SU-DHL-6 (cell line): ENCODE measurements around the gene C21orf58.

Experiments used
- EZH2phosphoT487 ChIP-seq: fragments of 200-600 bp; sonication (generic), shearing (Covaris generic); conservative IDR thresholded peaks from 2 replicates; pipeline ENCODE4 v1.6.1; 2018; ENCODE audit warnings: mild to moderate bottlenecking, antibody characterized with exemption, low read length, moderate library complexity, mixed read lengths
- TF ChIP-seq, protein P1 (sequence below): fragments of 200-600 bp; sonication (generic); IDR thresholded peaks from one replicate; pipeline ENCODE4 v1.5.1; 2017; ENCODE audit warnings: antibody characterized with exemption, mild to moderate bottlenecking, low read length, moderate library complexity; ENCODE audit not compliant: insufficient read depth, poor library complexity, severe bottlenecking

- TF ChIP-seq, protein P1, sequence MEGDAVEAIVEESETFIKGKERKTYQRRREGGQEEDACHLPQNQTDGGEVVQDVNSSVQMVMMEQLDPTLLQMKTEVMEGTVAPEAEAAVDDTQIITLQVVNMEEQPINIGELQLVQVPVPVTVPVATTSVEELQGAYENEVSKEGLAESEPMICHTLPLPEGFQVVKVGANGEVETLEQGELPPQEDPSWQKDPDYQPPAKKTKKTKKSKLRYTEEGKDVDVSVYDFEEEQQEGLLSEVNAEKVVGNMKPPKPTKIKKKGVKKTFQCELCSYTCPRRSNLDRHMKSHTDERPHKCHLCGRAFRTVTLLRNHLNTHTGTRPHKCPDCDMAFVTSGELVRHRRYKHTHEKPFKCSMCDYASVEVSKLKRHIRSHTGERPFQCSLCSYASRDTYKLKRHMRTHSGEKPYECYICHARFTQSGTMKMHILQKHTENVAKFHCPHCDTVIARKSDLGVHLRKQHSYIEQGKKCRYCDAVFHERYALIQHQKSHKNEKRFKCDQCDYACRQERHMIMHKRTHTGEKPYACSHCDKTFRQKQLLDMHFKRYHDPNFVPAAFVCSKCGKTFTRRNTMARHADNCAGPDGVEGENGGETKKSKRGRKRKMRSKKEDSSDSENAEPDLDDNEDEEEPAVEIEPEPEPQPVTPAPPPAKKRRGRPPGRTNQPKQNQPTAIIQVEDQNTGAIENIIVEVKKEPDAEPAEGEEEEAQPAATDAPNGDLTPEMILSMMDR: no peak
- no peak for TF ChIP-seq EZH2phosphoT487
Observed at GRCh38 chr21:46308431-46308830, 15.2 kb downstream of the C21orf58 start.
